ENCODE results near the gene DOK3. TPM values are rescaled to one million over a fixed set of nuclear protein-coding genes. Genes with fewer than 3 reads are reported as not detected.

Gene DOK3
- total RNA-seq, 1 donor from 2014 or later: 0.32 TPM

DNA sequence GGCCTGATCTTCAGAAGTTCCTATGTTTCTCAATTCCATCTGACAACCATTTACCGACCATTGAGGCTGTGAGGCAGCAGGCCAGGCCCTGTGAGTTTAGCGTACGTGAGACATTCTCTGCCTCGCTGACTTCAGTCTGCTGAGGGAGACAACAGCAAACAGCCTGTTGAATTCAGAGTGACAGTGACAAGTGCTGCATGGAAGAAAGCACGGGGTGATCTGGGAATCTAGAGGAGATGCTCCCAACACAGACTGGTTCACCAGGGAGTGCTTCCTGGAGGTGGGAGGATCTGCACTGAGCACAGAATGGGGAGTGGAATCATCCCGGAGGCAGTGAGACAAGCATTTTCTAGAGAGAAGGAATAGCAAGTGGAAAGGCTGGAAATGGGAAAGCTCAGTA is 17.2 kb upstream of the DOK3 start:
- DNase-seq (ENCODE audit: low spot score in 2 of 2): no peak
- intact Hi-C loops (cut with DNase I): no loop called here
- Histone ChIP-seq H3K27ac (no peak overlapping the region), H3K4me1 (no peaks in the 10 kb centered on the region), H3K36me3 (peaks cover 84 to 90% of the 10 kb centered on the region in 2 donors), H3K4me3 (no peak overlapping the region), H3K9me3 (no peaks in the 10 kb centered on the region), H3K27me3 (no peaks in the 10 kb centered on the region)
- TF ChIP-seq, protein P1, sequence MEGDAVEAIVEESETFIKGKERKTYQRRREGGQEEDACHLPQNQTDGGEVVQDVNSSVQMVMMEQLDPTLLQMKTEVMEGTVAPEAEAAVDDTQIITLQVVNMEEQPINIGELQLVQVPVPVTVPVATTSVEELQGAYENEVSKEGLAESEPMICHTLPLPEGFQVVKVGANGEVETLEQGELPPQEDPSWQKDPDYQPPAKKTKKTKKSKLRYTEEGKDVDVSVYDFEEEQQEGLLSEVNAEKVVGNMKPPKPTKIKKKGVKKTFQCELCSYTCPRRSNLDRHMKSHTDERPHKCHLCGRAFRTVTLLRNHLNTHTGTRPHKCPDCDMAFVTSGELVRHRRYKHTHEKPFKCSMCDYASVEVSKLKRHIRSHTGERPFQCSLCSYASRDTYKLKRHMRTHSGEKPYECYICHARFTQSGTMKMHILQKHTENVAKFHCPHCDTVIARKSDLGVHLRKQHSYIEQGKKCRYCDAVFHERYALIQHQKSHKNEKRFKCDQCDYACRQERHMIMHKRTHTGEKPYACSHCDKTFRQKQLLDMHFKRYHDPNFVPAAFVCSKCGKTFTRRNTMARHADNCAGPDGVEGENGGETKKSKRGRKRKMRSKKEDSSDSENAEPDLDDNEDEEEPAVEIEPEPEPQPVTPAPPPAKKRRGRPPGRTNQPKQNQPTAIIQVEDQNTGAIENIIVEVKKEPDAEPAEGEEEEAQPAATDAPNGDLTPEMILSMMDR (IDR thresholded peaks at IDR 0.05): no peak

DNA sequence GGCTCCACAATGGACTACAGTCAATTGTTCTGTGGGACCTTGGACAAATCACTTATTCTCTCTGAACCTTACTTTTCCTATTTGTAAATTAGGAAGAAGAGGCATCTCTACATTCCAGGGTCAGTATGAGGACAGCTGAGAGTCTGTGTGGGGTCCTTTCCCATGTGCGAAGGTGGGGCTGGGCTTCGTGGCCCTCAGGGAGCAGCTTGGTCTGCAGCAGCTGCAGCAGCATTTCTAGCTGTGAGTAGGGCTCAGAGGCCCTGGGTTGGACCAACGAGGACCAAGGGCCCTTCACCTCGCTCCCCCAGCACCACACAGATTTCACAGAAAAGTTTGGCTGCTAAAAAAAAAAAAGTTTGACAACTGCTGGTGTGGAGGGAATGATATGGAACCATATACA is 16.6 kb upstream of the DOK3 start:
- Histone ChIP-seq H3K4me3 (no peak overlapping the region), H3K27me3 (no peaks in the 10 kb centered on the region), H3K27ac (no peak overlapping the region), H3K36me3 (peaks cover 85 to 90% of the 10 kb centered on the region in 2 donors), H3K9me3 (no peaks in the 10 kb centered on the region), H3K4me1 (no peaks in the 10 kb centered on the region)
- intact Hi-C loops (cut with DNase I): no loop called here
- TF ChIP-seq, protein P1 (IDR thresholded peaks at IDR 0.05): no peak
- no peak for DNase-seq (ENCODE audit: low spot score in 2 of 2)

DNA sequence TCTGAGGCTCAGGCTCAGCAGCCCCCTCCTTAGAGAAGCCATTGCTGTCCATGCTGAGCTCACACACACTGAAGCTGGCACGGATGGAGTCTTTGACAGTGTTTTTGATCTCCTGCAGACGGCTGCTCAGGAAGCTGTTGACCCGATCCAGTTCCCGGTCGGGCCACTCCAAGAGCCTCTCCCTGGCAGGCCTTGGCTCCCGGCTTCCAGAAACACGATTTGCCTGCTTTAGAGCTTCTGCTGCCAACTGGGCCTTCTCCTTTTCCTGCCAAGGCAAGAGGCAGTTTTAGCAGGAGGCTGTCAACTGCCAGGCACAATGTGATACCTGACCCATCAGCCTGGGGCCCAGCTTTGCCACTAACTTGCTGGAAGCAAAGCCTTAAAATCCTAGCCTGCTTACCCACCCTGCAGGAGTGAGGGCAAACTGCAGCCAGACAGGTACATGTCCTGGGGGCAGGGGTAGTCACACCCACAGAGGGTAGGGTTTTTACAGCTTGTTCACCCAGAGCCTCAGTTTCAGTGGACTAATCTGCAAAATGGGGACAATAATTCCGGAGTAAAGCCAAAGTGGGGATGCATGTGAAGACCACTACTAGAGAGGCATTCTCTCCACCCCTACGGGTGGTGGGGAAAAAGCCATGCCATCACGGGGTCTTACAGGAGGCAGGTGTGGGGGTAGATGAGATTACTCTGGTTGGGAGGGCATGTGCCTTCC is 15.5 kb upstream of the DOK3 start:
- no peak for DNase-seq (ENCODE audit: low spot score in 2 of 2)
- Histone ChIP-seq H3K4me3 (no peak overlapping the region), H3K27ac (no peak overlapping the region), H3K27me3 (no peaks in the 10 kb centered on the region), H3K9me3 (no peaks in the 10 kb centered on the region), H3K4me1 (no peaks in the 10 kb centered on the region), H3K36me3 (peaks cover 86 to 90% of the 10 kb centered on the region in 2 donors)
- TF ChIP-seq, protein P1 (IDR thresholded peaks at IDR 0.05): no peak
- intact Hi-C loops (cut with DNase I): no loop called here

DNA sequence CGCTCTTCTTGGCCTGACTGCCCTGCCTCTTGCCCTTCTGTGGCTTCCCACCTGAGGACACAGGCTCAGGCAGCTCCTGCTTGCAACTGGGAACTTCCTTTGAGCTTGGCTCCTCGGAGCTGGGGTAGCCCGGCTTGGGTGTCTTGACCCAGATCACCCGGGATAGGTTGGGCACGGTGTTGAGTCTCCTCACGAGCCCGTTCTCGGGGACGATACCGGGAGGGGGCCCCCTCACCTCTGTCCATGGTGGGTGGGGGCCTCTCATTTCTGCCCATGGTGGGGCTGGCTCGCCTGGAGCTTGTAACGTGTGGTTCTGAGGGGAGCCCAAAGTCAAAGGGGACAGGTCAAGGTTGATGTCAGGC is 14.9 kb upstream of the DOK3 start:
- Histone ChIP-seq H3K27ac (no peak overlapping the region), H3K9me3 (no peaks in the 10 kb centered on the region), H3K4me3 (no peak overlapping the region), H3K4me1 (no peaks in the 10 kb centered on the region), H3K27me3 (no peaks in the 10 kb centered on the region), H3K36me3 (peaks cover 86 to 90% of the 10 kb centered on the region in 2 donors)
- TF ChIP-seq, protein P1 (IDR thresholded peaks at IDR 0.05): no peak
- intact Hi-C loops (cut with DNase I): no loop called here
- DNase-seq (ENCODE audit: low spot score in 2 of 2): no peak

DNA sequence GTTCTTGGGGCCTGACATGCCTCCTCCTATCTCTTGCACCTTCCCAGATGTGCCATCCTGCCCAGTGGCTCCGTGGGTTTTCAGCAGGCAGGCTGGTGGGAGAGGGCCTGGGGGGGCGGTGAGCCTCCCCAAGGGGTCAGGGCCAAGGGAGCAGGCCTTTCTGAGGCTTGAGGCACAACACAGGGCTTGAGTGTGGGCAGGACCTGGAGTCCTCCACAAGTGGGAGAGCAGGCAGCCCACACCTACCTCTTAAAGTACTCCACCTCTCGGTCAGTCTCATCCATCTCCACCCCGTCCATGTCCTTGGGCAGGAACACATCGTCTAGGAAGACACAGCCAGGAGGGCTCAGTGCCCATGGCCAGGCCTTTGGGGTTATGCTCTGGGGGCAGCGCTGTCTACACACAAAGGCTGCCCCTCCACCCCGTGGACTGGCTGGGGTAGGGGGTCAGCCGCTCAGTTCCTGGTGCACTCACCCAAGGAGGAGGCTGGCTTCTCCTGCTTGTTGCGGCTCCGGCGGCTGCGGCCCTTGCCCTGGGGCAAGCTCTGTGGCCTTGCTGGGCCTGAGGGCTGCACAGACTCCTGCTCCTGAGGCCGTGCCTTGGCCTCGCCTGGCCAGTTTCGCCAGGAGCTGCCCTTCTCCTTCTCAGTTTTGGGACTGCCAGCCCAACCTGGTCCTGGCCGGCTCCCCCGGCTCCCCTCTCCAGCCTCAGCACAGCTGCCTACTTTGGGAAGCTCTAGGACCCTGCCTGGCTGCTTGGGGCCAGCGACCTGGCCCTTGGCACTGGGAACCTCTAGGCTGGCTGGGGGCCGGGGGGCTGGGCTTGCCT is 14.3 kb upstream of the DOK3 start:
- no peaks in the 10 kb centered on the region for H3K9me3 ChIP-seq
- H3K27ac ChIP-seq: no peak overlapping the region
- H3K36me3 ChIP-seq: peaks cover 81 to 85% of the 10 kb centered on the region in 2 donors
- DNase-seq (ENCODE audit: low spot score in 2 of 2): no peak
- TF ChIP-seq, protein P1 (IDR thresholded peaks at IDR 0.05): no peak
- H3K27me3 ChIP-seq: no peaks in the 10 kb centered on the region
- intact Hi-C loops (cut with DNase I): no loop called here
- H3K4me1 ChIP-seq: no peaks in the 10 kb centered on the region
- no peak overlapping the region for H3K4me3 ChIP-seq
